HG03139 (cell line): Measurements from ENCODE around the gene MSRB3.

Experiments used
- ATAC-seq: cut with Tn5 transposase; IDR thresholded peaks from one replicate; pipeline ENCODE4 v1.9.1; 2021; ENCODE audit not compliant: unreplicated experiment

MSRB3 gene

GRCh38 chr12:65278576-65279368 is at the start of gene MSRB3:
Gene MSRB3 (plus strand): TSS chr12:65278683. CDS start chr12:65308580, 29,897 bp downstream.
- peak; percentile 67 for ATAC-seq

GRCh38 chr12:65229441-65229840 is 49.0 kb upstream of the MSRB3 start:
- no peak for ATAC-seq

- ATAC-seq: no peak
Measured at GRCh38 chr12:65232476-65233077, 45.9 kb upstream of the MSRB3 start.

- no peak for ATAC-seq
Measured at GRCh38 chr12:65237153-65237552, 41.3 kb upstream of the MSRB3 start.

- ATAC-seq: no peak
Measured at GRCh38 chr12:65238609-65239008, 39.9 kb upstream of the MSRB3 start.

GRCh38 chr12:65248656-65249633 is 29.5 kb upstream of the MSRB3 start:
- ATAC-seq: no peak

GRCh38 chr12:65252515-65252914 is 26.0 kb upstream of the MSRB3 start:
- no peak for ATAC-seq

- no peak for ATAC-seq
Measured at GRCh38 chr12:65257986-65258385, 20.5 kb upstream of the MSRB3 start.

- ATAC-seq: peak; percentile 71
Measured at GRCh38 chr12:65259501-65259900, 19.0 kb upstream of the MSRB3 start.

- no peak for ATAC-seq
Measured at GRCh38 chr12:65263777-65264176, 14.7 kb upstream of the MSRB3 start.

- ATAC-seq: no peak
Measured at GRCh38 chr12:65266408-65266807, 12.1 kb upstream of the MSRB3 start.

GRCh38 chr12:65269603-65270002 is 8.9 kb upstream of the MSRB3 start:
- no peak for ATAC-seq

GRCh38 chr12:65274602-65275272 is 3.7 kb upstream of the MSRB3 start:
- no peak for ATAC-seq

- ATAC-seq: no peak
Measured at GRCh38 chr12:65275627-65276026, 2.9 kb upstream of the MSRB3 start.

GRCh38 chr12:65276916-65277530 is 1.5 kb upstream of the MSRB3 start:
- no peak for ATAC-seq

GRCh38 chr12:65277994-65278575 is 398 bp upstream of the MSRB3 start:
- no peak for ATAC-seq

GRCh38 chr12:65279369-65280112 is 1.1 kb downstream of the MSRB3 start:
- ATAC-seq: no peak

- ATAC-seq: no peak
Measured at GRCh38 chr12:65280306-65280705, 1.8 kb downstream of the MSRB3 start.

- ATAC-seq: no peak
Measured at GRCh38 chr12:65282840-65283239, 4.4 kb downstream of the MSRB3 start.
